GM21723 (cell line): ENCODE data around the gene SYMPK.
"Not testable (repeated sequence)": the region's sequence is repeated elsewhere in the genome, so short reads cannot be mapped to it uniquely, and the experiment has no call there.

Source experiments
- ATAC-seq: cut with Tn5 transposase; IDR thresholded peaks from one replicate; pipeline ENCODE4 v1.9.1; 2021; ENCODE audit warnings: mild to moderate bottlenecking, moderate library complexity; ENCODE audit not compliant: unreplicated experiment

SYMPK gene

GRCh38 chr19:45862564-45863334, at the start of gene SYMPK:
Gene SYMPK (minus strand): TSS chr19:45863147. CDS start chr19:45854495, 8,652 bp downstream.
- ATAC-seq: peak; percentile 87

- ATAC-seq: no peak
These were observed 48.3 kb upstream of the SYMPK start for GRCh38 chr19:45911291-45911690.

GRCh38 chr19:45908956-45909355, 46.0 kb upstream of the SYMPK start:
- ATAC-seq: no peak

GRCh38 chr19:45906221-45906620, 43.3 kb upstream of the SYMPK start:
- ATAC-seq: no peak

- no peak for ATAC-seq
These were observed 42.1 kb upstream of the SYMPK start for GRCh38 chr19:45905011-45905410.

GRCh38 chr19:45902651-45903625, 40.0 kb upstream of the SYMPK start:
- peak; percentile 76 for ATAC-seq

GRCh38 chr19:45901912-45902650, 39.1 kb upstream of the SYMPK start, which contains the start of gene MYPOP:
Gene MYPOP (minus strand): TSS chr19:45902613. CDS start chr19:45901773, 840 bp downstream.
- ATAC-seq: no peak

- ATAC-seq: no peak
These were observed 38.5 kb upstream of the SYMPK start for GRCh38 chr19:45901432-45901911.

GRCh38 chr19:45900738-45901431, 37.9 kb upstream of the SYMPK start:
- ATAC-seq: no peak

GRCh38 chr19:45899919-45900589, 37.1 kb upstream of the SYMPK start:
- no peak for ATAC-seq

- ATAC-seq: no peak
These were observed 36.3 kb upstream of the SYMPK start for GRCh38 chr19:45899253-45899652.

GRCh38 chr19:45897261-45897812, 34.4 kb upstream of the SYMPK start:
- ATAC-seq: no peak

GRCh38 chr19:45895983-45896599, 33.1 kb upstream of the SYMPK start:
- ATAC-seq: not testable (repeated sequence)

GRCh38 chr19:45895519-45895972, 32.6 kb upstream of the SYMPK start:
- no peak for ATAC-seq

GRCh38 chr19:45890877-45891276, 27.9 kb upstream of the SYMPK start:
- no peak for ATAC-seq

- no peak for ATAC-seq
These were observed 26.4 kb upstream of the SYMPK start for GRCh38 chr19:45889210-45889885.

- no peak for ATAC-seq
These were observed 24.3 kb upstream of the SYMPK start for GRCh38 chr19:45887200-45887710.
